ENCODE measurements around the gene SDCCAG8.

Gene SDCCAG8

DNA sequence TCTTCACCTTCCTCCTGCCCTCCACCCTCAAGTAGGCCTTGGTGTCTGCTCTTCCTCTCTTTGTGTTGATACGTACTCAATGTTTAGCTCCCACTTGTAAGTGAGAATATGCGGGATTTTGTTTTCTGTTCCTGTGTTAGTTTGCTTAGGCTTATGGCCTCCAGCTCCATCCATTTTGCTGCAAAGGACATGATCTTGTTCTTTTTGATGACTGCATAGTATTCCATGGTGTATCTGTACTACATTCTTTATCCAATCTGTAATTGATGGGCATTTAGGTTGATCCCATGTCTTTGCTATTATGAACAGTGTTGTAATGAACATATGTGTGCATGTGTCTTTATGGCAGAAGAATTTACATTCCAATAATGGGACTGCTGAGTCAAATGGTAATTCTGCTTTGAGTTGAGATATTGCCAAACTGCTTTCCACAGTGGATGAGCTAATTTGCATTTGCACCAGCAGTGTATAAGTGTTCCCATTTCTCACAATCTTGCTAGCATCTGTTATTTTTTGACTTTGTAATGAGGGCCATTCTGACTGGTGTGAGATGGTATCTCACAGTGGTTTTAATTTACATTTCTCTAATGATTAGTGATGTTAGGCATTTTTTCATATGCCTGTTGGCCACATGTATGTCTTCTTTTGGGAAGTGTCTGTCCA is 272.7 kb downstream of the SDCCAG8 start:
- no peak for DNase-seq
- in situ Hi-C loops (cut with HindIII; ENCODE audit: low pct_ligation_motif_present, low sequenced_read_pairs), result no loop called here
- H3K36me3 ChIP-seq (replicated peaks), result no peaks in the 10 kb centered on the region
- H3K4me3 ChIP-seq (ENCODE audit: low read depth, low read length), result no peak overlapping the region
- TF ChIP-seq, protein P1, sequence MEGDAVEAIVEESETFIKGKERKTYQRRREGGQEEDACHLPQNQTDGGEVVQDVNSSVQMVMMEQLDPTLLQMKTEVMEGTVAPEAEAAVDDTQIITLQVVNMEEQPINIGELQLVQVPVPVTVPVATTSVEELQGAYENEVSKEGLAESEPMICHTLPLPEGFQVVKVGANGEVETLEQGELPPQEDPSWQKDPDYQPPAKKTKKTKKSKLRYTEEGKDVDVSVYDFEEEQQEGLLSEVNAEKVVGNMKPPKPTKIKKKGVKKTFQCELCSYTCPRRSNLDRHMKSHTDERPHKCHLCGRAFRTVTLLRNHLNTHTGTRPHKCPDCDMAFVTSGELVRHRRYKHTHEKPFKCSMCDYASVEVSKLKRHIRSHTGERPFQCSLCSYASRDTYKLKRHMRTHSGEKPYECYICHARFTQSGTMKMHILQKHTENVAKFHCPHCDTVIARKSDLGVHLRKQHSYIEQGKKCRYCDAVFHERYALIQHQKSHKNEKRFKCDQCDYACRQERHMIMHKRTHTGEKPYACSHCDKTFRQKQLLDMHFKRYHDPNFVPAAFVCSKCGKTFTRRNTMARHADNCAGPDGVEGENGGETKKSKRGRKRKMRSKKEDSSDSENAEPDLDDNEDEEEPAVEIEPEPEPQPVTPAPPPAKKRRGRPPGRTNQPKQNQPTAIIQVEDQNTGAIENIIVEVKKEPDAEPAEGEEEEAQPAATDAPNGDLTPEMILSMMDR (IDR thresholded peaks at IDR 0.05; ENCODE audit: low read depth, low read length, missing control alignments), result no peak
- no peak overlapping the region for H3K27ac ChIP-seq
- no peaks in the 10 kb centered on the region for H3K27me3 ChIP-seq (replicated peaks)

DNA sequence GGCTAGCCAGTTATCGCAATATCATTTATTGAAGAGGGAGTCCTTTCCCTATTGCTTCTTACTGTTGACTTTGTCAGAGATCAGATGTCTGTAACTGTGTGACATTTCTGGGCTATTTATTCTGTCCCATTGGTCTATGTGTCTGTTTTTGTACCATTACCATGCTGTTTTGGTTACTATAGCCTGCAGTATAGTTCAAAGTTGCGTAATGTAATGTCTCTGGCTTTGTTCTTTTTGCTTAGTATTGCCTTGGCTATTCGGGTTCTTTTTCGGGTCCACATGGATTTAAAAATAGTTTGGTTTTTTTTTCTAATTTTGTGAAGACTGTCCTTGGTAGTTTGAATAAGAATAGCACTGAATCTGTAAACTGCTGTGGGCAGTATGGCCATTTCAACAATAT is 273.7 kb downstream of the SDCCAG8 start:
- no peak overlapping the region for H3K4me3 ChIP-seq (ENCODE audit: low read depth, low read length)
- no peaks in the 10 kb centered on the region for H3K27me3 ChIP-seq (replicated peaks)
- H3K36me3 ChIP-seq (replicated peaks), result no peaks in the 10 kb centered on the region
- no peak overlapping the region for H3K27ac ChIP-seq
- TF ChIP-seq, protein P1 (IDR thresholded peaks at IDR 0.05; ENCODE audit: low read depth, low read length, missing control alignments), result no peak
- in situ Hi-C loops (cut with HindIII; ENCODE audit: low pct_ligation_motif_present, low sequenced_read_pairs), result no loop called here
- DNase-seq, result no peak

DNA sequence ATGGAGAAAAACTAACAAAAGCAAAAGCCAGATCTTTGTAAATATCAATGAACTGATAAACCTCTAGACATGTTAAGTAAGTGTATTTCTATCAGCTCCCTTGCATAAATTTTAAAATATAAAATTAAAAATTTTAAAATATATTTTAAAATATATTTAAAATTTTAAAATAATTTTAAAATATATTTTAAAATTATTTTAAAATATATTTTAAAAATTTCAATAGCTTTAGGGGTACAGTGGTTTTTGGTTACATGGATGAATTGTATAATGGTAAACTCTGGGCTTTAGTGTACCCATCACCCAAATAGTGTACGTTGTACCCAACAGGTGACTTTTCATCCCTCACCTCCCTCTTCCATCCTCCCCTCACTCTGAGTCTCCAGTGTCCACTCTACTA is 279.2 kb downstream of the SDCCAG8 start:
- Histone ChIP-seq H3K27me3 (replicated peaks) (no peaks in the 10 kb centered on the region), H3K27ac (no peak overlapping the region), H3K36me3 (replicated peaks) (no peaks in the 10 kb centered on the region), H3K4me3 (ENCODE audit: low read depth, low read length) (no peak overlapping the region)
- DNase-seq, result no peak
- in situ Hi-C loops (cut with HindIII; ENCODE audit: low pct_ligation_motif_present, low sequenced_read_pairs), result no loop called here
- TF ChIP-seq, protein P1 (IDR thresholded peaks at IDR 0.05; ENCODE audit: low read depth, low read length, missing control alignments), result no peak

DNA sequence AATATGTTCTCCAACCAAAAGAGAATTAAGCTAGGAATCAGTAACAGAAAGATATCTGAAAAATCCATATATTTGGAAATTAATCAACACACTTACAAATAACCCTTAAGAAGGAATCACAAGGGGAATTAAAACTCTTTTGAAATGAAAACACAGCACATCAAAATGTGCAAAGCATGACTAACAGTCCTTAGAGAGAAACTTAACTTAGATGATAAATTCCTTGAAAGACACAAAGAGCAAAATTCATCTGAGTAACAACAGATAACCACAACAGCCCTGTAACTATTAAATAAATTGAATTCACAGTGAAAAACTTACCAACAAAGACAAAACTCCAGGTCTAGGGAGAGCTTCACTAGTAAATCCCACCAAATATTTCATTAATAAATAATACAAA is 283.8 kb downstream of the SDCCAG8 start:
- no peak for DNase-seq
- in situ Hi-C loops (cut with HindIII; ENCODE audit: low pct_ligation_motif_present, low sequenced_read_pairs), result no loop called here
- Histone ChIP-seq H3K27ac (no peak overlapping the region), H3K36me3 (replicated peaks) (no peaks in the 10 kb centered on the region), H3K4me3 (ENCODE audit: low read depth, low read length) (no peak overlapping the region), H3K27me3 (replicated peaks) (no peaks in the 10 kb centered on the region)
- TF ChIP-seq, protein P1 (IDR thresholded peaks at IDR 0.05; ENCODE audit: low read depth, low read length, missing control alignments), result no peak

DNA sequence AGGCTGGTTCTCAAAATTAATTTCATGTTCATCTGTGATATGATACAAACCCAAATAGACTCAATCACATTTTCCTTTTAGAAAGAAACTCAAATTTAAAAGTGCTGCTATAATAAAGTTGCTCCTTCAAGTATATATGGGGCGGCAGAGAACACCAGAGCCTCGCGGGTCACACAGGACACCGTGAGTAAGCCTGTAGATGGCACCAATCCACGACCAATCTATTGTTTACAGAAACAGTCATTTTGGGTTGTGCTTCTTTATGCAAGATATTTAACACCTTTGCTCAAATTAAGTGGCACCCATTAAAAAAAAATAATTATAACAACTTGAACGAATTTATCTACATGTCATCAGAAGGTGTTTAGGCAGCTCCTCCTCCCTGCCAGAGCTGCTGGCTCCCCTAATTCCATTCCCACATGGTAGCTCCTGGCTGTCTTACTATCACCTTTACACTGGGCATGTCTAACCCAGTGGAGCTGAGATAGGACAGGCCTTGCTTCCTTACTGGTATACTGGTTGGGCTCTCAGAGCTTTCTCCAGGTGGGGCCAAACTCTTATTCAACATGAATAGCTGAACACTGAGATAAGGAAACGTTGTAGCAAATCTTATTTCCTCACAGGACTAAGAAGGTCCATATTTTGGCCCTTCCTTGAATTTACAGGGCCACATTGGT is 287.0 kb downstream of the SDCCAG8 start:
- in situ Hi-C loops (cut with HindIII; ENCODE audit: low pct_ligation_motif_present, low sequenced_read_pairs), result no loop called here
- Histone ChIP-seq H3K36me3 (replicated peaks) (no peaks in the 10 kb centered on the region), H3K27me3 (replicated peaks) (no peaks in the 10 kb centered on the region), H3K27ac (no peak overlapping the region), H3K4me3 (ENCODE audit: low read depth, low read length) (no peak overlapping the region)
- DNase-seq, result no peak
- TF ChIP-seq, protein P1 (IDR thresholded peaks at IDR 0.05; ENCODE audit: low read depth, low read length, missing control alignments), result no peak
